HG02870 (cell line): ENCODE data around the gene GALNT17.

ENCODE experiments used
- ATAC-seq: cut with Tn5 transposase; IDR thresholded peaks from one replicate; pipeline ENCODE4 v1.9.1; 2021; ENCODE audit warnings: mild to moderate bottlenecking, moderate library complexity; ENCODE audit not compliant: unreplicated experiment

Gene GALNT17

GRCh38 chr7:71486414-71486813, 354.5 kb downstream of the GALNT17 start:
- ATAC-seq, result no peak

GRCh38 chr7:71486856-71487628, 355.1 kb downstream of the GALNT17 start:
- ATAC-seq, result no peak

DNA sequence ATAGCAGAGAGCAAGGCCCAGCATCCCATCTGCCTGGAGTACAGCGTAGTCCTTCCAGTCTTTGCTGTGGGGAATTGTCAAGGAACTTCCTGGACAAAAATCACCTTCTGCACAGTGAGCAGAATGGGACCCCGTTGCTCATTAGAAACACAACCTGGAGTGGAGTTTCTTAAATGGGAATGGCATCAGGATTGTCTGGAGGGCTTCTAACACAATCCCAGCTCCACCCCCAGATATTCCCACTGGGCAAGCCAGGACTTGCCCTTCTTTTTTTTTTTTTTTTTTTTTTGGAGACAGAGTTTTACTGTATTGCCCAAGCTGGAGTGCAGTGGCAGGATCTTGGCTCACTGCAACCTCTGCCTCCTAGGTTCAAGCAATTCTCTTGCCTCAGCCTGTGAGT, 356.4 kb downstream of the GALNT17 start:
- no peak for ATAC-seq

GRCh38 chr7:71491336-71491735, 359.4 kb downstream of the GALNT17 start:
- no peak for ATAC-seq

DNA sequence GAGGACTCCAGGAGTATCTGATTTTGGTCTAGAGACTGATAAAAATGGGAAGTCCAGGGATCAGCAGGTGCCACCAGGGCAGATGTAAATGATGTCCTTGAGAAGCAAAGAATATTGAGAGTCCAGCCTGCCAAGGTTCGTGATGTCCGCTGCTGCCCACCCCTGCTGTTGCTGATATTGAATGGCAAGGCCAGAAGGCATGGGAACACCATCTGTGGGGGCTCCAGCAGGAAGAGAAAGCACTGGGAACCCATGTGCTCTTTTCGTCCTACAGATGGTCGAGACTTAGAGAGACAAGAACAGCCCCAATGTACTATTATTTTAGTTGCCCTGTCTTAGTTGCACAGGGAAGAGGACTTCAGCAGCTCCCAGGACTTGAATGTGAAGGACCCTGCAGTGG, 363.9 kb downstream of the GALNT17 start:
- no peak for ATAC-seq

DNA sequence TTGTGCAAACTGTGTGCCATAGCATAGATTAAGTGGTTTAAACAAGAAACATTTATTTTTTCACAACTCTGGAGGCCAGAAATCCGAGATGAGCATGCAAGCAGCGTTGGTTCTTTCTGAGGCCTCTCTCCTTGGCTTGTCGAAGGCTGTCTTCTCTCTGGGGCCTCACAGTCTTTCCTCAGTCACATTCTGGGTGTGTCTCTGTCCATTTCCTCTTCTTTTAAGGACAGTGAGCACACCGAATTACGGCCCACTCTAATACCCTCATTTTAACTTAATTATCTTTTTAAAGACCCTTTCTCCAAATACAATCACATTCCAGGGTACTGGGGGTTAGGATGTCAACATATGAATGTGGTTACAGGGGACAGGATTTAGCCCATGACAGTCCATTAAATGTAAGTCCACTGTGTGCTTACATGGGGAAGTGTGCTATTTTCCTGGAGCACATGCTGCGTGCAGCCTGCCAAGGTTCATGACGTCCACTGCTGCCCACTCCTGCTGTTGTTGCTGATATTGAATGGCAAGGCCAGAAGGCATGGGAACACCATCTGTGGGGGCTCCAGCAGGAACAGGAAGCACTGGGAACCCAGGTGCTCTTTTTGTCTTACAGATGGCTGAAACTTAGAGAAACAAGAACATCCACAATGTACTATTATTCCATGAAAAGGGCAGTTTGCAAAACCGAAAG, 365.5 kb downstream of the GALNT17 start:
- ATAC-seq, result no peak

DNA sequence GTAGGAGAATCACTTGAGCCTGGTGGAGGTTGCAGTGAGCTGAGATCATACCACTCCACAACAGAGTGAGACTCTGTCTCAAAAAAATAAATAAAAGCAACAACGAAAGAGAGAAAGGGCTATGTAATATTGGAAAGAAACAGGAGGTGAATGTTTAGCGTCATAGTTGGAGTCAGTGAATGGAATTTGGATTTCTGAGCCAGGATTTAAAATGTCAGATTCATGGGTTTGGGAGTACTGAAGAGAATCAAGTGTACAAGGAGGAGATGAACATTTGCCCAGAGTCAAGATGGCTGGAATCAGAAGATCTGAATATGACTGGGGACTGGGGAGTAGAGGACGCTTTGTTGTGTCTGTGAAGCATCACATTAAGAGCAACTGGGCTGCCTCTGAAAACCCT, 366.4 kb downstream of the GALNT17 start:
- no peak for ATAC-seq

DNA sequence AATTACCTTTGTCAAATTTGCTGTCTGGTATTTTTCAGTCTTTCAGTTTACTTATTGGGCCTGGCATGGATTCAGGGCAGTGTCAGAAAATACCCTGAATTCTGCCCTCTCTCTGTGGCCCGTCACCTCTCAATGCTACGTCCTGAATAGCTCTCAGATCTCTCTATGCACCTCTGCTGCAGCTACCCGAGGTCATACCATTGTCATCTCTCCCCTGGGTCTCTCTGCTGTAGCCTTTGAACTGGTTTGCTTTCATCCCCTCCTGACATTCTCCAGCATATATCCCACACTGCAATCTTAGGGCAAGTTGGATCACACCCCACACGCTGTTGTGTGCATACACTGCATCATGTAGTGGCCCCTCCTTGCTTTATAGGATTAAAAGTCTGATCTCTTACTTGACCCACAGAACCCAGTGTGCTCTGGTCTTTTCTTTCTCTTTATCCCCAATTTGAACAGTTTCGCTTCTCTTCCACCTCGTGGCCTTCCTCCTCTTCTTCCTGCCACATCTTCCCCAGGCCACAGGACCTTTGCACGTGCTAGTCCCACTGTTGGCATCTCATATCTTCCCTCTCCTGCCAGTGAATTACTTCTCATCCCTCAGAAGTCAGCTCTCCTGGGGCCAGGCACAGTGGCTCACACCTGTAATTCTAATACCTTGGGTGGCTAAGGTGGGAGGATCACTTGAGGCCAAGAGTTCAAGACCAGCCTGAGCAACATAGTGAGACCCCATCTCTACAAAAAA, 372.9 kb downstream of the GALNT17 start:
- no peak for ATAC-seq

GRCh38 chr7:71506822-71507221, 374.9 kb downstream of the GALNT17 start:
- no peak for ATAC-seq

GRCh38 chr7:71507680-71508602, 376.0 kb downstream of the GALNT17 start:
- no peak for ATAC-seq

- ATAC-seq, result no peak
Measured at GRCh38 chr7:71509381-71509780, 377.4 kb downstream of the GALNT17 start.

GRCh38 chr7:71511361-71511807, 379.4 kb downstream of the GALNT17 start:
- ATAC-seq, result no peak

- ATAC-seq, result no peak
Measured at GRCh38 chr7:71517940-71518699, 386.2 kb downstream of the GALNT17 start.

DNA sequence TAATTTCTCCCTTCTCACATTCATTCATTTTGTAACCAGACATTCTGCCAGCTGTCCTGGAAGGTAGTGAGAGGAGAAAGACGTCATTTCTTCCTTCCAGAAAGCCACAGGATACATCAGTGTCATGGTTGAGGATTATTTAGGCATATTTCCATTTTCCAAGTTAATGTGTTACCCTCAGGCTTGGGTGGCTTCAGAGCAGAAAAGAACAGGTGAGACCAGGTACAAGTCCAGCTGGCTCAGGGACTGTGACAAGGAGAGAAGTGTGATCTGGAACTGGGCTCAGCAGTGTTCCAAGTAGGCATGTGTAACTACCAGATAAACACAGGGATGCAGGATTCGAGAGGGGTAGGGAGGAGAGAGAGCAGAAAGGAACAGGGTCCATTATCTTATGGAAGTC, 386.9 kb downstream of the GALNT17 start:
- ATAC-seq, result no peak

- no peak for ATAC-seq
Measured at GRCh38 chr7:71521506-71521905, 389.6 kb downstream of the GALNT17 start.

GRCh38 chr7:71526106-71526505, 394.2 kb downstream of the GALNT17 start:
- ATAC-seq, result no peak

DNA sequence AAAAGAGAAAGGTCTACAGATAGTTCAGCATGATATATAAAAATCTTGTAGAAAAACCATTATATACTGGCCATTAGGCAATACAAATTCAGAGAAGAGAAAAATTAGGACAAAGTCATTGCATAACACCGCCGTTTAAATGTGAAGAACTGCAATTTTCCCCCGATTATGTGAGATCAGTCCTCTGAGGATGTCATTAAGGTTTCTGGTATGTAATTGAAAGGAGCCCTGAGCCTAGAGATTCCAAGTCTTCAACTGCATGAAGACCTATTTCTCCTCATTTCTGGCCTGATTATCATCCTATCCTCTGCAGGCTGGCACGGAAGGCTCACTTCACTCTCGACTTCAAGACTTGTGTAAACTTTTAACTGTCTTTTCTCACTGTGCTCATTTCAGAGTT, 395.3 kb downstream of the GALNT17 start:
- ATAC-seq, result no peak

GRCh38 chr7:71535616-71536015, 403.7 kb downstream of the GALNT17 start:
- ATAC-seq, result no peak

GRCh38 chr7:71538210-71538609, 406.3 kb downstream of the GALNT17 start:
- ATAC-seq, result no peak

- ATAC-seq, result no peak
Measured at GRCh38 chr7:71539615-71540014, 407.7 kb downstream of the GALNT17 start.
